GM19467 (cell line): ENCODE data around the gene SYF2.
A peak's percentile ranks its signal among the peaks of the same experiment; 100 is the strongest.
"Not testable (repeated sequence)": the region's sequence is repeated elsewhere in the genome, so short reads cannot be mapped to it uniquely, and the experiment has no call there.

Experiments
- ATAC-seq: cut with Tn5 transposase; IDR thresholded peaks from one replicate; pipeline ENCODE4 v1.9.1; 2021; ENCODE audit warnings: mild to moderate bottlenecking, moderate library complexity; ENCODE audit not compliant: unreplicated experiment

SYF2 gene

DNA sequence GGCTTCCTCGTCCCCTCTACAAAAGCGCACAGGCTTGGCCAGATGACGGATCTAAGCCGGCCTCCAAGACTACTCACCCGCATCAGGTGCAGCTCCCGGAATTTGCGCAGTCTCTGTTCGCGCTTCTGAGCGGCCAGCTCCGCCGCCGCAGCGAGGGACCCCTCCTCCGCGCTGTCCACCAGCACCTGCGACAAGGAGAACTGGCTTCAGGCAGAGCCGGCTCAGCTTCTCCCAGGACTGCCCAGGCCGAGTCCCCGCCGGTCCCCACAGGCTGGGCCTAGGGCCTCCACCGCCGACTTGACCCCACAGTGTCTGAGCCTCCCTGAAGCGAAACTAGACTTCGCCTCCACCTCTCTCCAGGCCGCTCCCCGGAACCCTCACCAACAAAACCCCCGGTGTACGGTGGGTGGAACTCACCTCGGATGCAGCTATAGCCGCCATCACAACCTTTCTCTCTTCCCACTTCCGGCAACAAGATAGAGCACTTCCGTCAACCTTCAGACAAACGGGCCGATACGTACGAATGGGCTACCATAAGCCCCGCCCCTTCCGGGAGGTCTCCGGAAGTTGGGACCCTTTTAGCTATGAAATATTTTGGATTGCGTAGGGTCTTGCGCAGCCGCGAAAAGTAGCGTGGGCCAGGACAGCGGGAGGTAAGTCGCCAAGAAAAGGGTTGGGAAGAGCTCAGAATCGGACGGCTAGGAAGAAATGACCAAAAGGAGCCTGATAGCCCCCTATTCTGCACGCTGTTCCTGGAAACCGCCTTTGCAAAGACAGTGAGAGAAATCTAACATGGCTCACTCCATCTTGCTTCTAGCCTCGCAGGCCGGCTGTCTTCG is at the start of gene SYF2:
Gene SYF2 (minus strand): TSS at position 476 of the 839 bp plus-strand sequence. CDS start 35 bp downstream, at position 441.
- peak; percentile 76 for ATAC-seq

- not testable (repeated sequence) for ATAC-seq
Measured at GRCh38 chr1:25279693-25280111, 47.4 kb upstream of the SYF2 start.

DNA sequence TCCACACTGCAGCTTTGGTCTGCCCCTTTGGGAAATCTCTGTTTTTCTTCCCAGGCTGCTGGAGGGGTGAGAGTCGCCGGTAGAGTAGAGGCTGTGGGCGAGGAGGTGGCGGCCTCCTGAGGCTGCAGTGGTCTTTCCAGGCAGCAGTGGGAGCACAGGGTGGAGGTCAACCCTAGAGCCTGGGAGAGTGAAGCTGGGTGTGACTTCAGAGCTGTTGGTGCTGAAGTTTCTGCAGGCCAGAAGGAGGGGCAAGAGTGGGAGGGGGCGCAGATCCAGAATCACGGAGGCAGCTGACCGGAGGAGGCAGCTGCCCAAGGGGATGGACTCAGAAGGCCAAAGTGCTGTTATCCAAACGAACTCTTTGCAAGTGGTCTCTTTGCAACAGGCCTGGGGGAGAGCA is 46.5 kb upstream of the SYF2 start:
- ATAC-seq: not testable (repeated sequence)

DNA sequence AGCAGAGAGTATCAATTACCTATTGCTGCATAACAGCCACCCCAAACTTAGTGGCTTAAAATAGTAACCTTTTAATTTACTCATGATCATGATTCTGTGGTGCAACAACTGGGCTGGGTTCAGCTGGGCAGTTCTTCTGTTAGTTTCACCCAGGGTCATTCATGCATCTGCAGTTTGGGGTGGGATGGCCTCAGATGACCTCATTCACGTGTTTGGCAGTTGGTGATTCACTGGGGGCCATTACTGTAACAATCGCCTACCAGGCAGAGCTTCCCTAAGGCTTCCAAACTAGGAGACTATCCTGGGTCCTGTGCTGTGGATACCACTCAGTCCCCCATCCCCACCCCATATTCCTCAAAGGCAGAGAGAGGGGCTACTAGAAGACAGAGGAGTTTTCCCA is 46.1 kb upstream of the SYF2 start:
- ATAC-seq: not testable (repeated sequence)

DNA sequence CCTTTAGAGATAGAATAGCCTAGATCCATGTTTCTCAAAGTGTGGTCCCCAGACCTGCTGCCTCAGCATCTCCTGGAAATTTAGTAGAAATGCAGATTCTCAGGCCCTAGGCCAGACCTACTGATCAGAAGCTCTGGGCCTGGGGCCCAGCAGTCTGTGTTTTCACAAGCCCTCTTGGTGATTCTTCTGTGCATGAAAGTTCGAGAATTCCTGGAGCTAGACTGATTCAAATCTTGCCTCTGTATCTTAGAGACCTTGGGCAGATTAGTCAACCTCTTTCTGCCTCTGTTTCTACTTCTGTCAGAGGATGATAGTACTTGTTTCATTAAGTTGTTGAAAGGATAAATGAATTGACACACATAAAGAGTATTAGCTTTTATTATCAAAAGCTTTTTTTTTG is 45.0 kb upstream of the SYF2 start:
- not testable (repeated sequence) for ATAC-seq

DNA sequence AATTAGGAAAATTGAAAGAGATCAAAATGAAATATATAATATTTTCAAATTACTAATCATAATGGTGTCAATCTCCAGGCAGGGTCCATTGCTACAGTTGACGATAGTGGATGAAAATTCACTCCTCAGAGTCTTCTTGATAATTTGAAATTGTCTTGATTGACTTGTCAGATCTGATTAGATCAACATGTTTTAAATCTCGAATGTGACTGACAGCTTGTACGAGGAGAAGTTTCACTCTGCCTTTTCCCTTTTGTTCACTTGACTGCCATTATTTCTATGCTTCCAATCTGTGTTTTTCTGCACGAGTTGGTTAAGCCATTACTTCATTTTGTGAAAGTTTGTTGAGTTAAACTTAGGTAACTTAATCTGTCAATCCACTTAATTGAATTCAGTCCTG is 43.3 kb upstream of the SYF2 start:
- ATAC-seq: not testable (repeated sequence)

- ATAC-seq: not testable (repeated sequence)
Measured at GRCh38 chr1:25272238-25272637, 39.9 kb upstream of the SYF2 start, which contains the start of gene RHD. TSS of gene RHD (plus strand) at chr1:25272509. CDS start at chr1:25272548, 39 bp downstream.

- not testable (repeated sequence) for ATAC-seq
Measured at GRCh38 chr1:25268143-25268760, 36.0 kb upstream of the SYF2 start.

DNA sequence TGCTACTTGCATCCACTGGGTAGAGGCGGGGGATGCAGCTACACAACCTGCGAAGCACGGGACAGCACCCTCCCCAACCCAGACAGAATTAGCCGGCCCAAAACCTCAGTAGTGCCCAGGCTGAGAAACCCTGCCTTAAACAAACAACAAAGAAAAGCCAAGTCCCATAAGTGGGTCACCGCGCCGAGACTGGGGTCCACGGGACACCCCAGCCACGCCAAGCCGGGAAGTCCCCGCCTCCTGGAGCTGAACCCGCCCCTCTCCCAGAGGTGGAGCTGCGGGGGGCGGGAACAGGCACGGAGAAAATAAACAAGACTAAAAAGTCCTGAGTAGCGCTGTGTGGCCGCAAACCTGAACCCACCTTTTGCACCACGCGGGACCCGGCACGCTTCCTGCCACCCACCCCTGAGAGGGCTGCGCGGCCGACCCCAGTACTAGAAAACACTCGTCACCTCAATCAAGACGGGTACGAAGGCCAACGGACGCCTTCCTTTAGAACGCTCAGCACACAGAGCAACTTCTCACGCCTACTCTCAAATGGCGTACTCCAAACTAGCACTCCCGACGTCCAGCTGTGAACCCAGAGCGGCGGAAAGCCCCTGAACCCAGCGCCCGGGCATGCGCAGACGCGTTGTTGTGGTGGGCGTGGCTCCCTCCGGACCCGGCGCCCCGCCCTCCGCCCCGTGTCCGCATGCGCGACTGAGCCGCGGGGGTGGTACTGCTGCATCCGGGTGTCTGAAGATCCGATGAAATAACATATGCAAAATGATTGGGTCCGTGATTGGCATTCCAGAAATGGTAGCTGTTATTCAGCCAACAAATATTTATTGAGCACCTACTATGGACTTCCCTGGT is 35.2 kb upstream of the SYF2 start:
- ATAC-seq: peak; percentile 78

DNA sequence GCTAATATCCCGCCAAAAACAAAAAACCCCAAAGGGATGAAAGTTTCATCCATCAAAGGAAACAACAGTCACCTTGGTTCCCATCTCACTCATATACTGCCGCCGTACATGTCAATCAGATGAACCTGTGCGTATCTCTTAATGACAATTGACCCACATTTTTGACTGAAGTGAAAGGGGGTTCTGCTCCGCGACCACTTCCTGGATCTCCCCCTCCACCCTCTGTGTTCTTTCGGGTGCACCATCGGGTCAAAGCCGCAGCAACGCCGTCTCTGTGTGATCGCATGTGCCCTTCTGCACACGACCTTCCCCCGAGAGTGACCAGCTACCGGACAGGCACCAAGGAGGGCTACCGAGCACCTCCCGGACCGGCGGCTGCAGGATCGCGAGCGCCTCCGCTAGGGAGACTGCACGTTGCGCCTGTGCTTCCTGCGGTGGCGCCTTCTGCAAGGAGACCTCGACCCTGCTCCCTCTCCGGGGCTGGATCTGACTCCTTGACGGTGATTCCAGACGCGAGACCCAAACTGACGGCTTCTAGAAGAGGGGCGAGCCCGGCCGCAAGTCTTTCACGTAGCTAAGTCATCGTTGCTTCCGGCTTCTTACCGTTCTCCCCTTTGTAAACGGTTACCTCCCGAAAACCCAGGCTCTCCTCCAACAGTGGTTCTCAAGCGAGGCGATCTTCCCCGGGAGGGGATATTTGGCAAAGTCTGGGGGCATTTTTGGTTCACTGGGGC is 34.4 kb upstream of the SYF2 start:
- not testable (repeated sequence) for ATAC-seq

DNA sequence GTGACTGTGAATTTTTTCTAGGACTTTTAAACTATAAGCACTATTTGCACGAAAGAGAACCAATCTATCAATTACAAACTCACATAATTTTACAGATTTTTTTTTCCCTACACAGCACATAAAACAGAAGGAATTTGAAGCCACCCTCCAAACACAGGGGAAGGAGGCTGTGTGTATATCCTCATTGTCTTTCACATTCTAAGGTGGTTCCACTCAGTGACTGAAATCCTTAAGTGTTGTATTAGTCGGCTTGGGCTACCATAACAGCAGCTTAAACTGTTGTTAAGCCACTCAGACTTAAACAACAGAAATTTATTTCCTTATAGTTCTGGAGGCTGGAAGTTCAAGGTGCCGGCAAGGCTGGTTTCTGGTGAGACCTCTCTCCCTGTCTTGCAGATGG is 28.0 kb upstream of the SYF2 start:
- ATAC-seq: not testable (repeated sequence)

DNA sequence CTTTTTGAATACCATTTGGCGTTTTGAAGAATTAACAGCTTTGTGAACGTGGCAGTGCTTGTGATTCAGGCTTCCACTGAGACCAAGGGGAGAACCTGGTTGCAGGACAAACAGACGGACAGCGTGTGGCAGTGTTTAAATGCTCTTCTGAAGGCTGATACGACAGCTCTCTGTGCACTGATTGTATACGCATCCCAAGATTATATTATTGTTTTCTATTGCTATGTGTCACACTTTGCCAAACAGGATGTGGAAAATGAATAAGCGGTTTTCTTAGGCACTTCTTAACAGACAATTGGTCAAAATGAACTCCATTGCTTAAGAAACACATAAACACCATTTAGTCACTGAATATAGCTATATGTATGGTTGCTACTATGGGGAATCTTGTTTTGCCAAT is 27.5 kb upstream of the SYF2 start:
- ATAC-seq: not testable (repeated sequence)

DNA sequence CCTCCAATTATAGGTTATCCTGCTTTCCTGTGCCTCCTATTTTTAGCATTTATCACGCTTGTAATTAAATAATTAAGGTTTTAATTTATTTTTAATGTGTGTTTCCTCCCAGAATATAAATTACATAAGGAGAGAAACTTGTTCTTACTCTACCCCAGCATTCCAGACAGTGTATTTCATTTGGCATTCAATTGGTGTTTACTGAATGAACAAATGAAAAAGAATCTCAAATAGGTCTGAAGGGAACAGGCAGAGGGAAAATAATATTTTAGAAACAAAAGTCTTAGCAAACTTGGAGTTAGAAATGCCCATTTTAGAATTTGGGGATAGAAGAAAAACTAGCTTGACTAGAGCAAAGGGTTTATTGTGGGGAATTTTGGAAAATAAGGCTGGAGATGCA is 24.9 kb upstream of the SYF2 start:
- no peak for ATAC-seq

DNA sequence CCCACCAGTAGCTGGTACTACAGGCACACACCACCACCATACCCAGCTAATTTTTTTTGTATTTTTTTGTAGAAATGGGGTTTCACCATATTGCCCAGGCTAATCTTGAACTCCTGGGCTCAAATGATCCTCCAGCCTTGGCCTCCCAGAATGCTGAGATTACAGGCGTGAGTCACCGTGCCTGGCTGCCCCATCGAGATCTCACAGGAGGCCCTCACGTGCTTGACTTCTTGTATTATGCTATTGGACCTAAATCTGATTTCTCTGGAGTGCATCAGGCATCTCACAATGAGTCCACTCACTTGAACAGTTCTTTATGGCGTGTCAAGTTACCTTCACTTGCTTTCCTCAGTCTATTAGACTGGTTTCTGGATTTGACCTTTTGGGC is 24.3 kb upstream of the SYF2 start:
- no peak for ATAC-seq

GRCh38 chr1:25255706-25256577 is 23.6 kb upstream of the SYF2 start:
- no peak for ATAC-seq

GRCh38 chr1:25253911-25254310 is 21.6 kb upstream of the SYF2 start:
- ATAC-seq: no peak

- ATAC-seq: no peak
Measured at GRCh38 chr1:25247829-25248754, 15.8 kb upstream of the SYF2 start.

DNA sequence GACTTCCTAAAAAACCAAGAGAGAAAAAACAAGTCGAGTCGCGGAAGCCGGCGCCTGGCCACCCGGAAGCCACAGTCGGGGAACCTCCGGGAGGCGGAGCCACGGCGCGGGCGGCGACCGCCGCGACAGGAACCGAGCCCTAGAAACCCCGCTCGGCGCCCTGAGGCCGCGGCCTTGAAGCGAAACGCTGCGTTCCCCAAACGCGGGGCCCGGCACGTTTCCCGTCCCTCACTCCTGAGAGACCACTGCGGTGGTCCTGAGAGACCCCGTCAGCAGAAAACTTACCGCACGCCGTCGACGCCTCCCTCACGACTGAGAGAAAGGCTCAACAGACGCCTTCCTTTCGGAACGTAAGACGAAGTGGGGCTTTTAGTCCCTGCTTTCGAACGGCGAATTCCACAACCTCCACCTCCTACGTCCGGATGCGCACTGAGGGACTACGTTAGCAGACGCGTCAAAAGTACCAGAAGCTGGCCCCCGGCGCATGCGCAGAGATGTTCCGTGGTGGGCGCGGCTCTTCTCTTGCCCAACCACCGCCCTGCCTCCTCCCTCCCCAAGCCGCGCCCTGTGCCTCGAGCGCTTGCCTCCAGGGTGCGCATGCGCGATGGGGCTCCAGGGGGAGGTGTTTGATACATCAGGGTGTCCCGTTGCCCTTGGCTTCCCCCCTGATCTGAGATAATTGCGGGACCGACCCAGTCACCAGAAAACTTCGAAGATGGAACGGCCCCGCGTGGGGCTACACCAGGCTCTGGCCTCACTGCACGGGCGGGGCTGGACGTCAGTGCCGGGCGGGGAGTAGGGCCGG is 14.9 kb upstream of the SYF2 start, which contains the start of gene RSRP1:
Gene RSRP1 (minus strand): TSS at position 431 of the 805 bp plus-strand sequence. CDS start 491 bp downstream, outside the sequence.
- peak; percentile 81 for ATAC-seq
